GM12874 (cell line): ENCODE data around the gene VCL.

Experiments used
- CTCF ChIP-seq: IDR thresholded peaks from 2 replicates; pipeline ENCODE4 v1.5.1; 2011; ENCODE audit warnings: low read depth, mild to moderate bottlenecking, control low read depth, low read length, moderate library complexity; ENCODE audit not compliant: insufficient read depth

Gene VCL

GRCh38 chr10:74029943-74030342 lies 32.0 kb downstream of the VCL start:
- TF ChIP-seq CTCF = no peak

GRCh38 chr10:74032900-74033655 lies 35.2 kb downstream of the VCL start:
- TF ChIP-seq CTCF = no peak

GRCh38 chr10:74033702-74034101 lies 35.8 kb downstream of the VCL start:
- no peak for TF ChIP-seq CTCF

GRCh38 chr10:74034301-74034700 lies 36.4 kb downstream of the VCL start:
- TF ChIP-seq CTCF = no peak

GRCh38 chr10:74035303-74035702 lies 37.4 kb downstream of the VCL start:
- no peak for TF ChIP-seq CTCF

- no peak for TF ChIP-seq CTCF
Measured at GRCh38 chr10:74036474-74036873, 38.6 kb downstream of the VCL start.

GRCh38 chr10:74039561-74040145 lies 41.7 kb downstream of the VCL start:
- TF ChIP-seq CTCF = no peak
